ENCODE results near the gene EEF1G.

GRCh38 chr11:62558669-62559068 lies 15.0 kb downstream of the EEF1G start:
- no peak for TF ChIP-seq CTCF (IDR thresholded peaks at IDR 0.05)
- TF ChIP-seq POLR2A (IDR thresholded peaks at IDR 0.05): no peak
